ENCODE data around the gene HERC5. TPM values are rescaled to one million over a fixed set of nuclear protein-coding genes. Genes with fewer than 3 reads are reported as not detected.

Gene HERC5
- total RNA-seq, 1 donor from 2014 or later = 23.0 TPM

GRCh38 chr4:88449290-88449689 is 7.6 kb upstream of the HERC5 start:
- no peaks in the 10 kb centered on the region for H3K79me2 ChIP-seq (ENCODE audit: insufficient read depth, low read length)
- H3K4me3 ChIP-seq (ENCODE audit: insufficient read depth, low read depth, low read length) = no peak overlapping the region
- Mint-ChIP-seq H3K27me3 (ENCODE audit: low read depth, unreplicated experiment) (no peaks in the 10 kb centered on the region), H3K9me3 (ENCODE audit: unreplicated experiment) (peaks cover 2% of the 10 kb centered on the region), H3K4me1 (ENCODE audit: low read depth, unreplicated experiment) (peaks cover 3% of the 10 kb centered on the region), H3K4me3 (ENCODE audit: unreplicated experiment) (no peak overlapping the region), H3K27ac (ENCODE audit: unreplicated experiment) (no peak overlapping the region), H3K36me3 (ENCODE audit: low read depth, unreplicated experiment) (peaks cover 3% of the 10 kb centered on the region)
- no peaks in the 10 kb centered on the region for H3K36me3 ChIP-seq (ENCODE audit: insufficient read depth, low read length)
- H3K4me2 ChIP-seq (ENCODE audit: low read length) = no peak overlapping the region
- DNase-seq (ENCODE audit: low read depth) (no peak), FAIRE-seq (no peak)
- TF ChIP-seq, protein P1, sequence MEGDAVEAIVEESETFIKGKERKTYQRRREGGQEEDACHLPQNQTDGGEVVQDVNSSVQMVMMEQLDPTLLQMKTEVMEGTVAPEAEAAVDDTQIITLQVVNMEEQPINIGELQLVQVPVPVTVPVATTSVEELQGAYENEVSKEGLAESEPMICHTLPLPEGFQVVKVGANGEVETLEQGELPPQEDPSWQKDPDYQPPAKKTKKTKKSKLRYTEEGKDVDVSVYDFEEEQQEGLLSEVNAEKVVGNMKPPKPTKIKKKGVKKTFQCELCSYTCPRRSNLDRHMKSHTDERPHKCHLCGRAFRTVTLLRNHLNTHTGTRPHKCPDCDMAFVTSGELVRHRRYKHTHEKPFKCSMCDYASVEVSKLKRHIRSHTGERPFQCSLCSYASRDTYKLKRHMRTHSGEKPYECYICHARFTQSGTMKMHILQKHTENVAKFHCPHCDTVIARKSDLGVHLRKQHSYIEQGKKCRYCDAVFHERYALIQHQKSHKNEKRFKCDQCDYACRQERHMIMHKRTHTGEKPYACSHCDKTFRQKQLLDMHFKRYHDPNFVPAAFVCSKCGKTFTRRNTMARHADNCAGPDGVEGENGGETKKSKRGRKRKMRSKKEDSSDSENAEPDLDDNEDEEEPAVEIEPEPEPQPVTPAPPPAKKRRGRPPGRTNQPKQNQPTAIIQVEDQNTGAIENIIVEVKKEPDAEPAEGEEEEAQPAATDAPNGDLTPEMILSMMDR (IDR thresholded peaks at IDR 0.05; ENCODE audit: insufficient read depth, low read depth, low read length) = no peak
- TF ChIP-seq EZH2 (IDR thresholded peaks at IDR 0.05; ENCODE audit: insufficient read depth, low read length) = no peak
- no peak overlapping the region for H3K27ac ChIP-seq (ENCODE audit: low read depth, low read length)
- H2AFZ ChIP-seq (ENCODE audit: low read depth, low read length) = no peak overlapping the region
- H3K4me1 ChIP-seq (ENCODE audit: insufficient read depth, low read length) = no peaks in the 10 kb centered on the region
- H3K9ac ChIP-seq (ENCODE audit: low read length) = no peak overlapping the region
- H3K9me3 ChIP-seq (ENCODE audit: insufficient read depth, low read depth, low read length) = no peaks in the 10 kb centered on the region
- no peaks in the 10 kb centered on the region for H4K20me1 ChIP-seq (ENCODE audit: insufficient read depth, low read length)
- no peaks in the 10 kb centered on the region for H3K27me3 ChIP-seq (ENCODE audit: insufficient read depth, low read length)

DNA sequence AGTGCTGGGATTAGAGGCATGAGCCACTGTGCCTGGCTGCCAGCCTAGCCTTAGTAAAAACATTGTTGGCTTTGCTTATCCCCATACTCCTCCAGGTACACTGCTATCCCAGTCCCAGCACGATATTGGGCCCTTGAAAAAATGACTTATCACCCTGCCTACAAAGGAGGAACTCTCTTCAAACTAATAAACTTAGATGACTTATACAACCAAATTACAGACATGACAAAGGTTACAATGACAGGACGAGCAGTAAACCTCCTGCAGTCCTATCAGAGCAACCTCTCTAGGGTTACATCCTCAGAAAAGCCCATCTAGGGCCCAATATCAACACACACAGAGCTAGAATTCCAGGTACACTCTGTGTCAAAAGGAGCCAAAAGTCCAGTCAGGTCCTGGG is 5.7 kb upstream of the HERC5 start:
- Histone ChIP-seq H3K27ac (ENCODE audit: low read depth, low read length) (no peak overlapping the region), H3K9me3 (ENCODE audit: insufficient read depth, low read depth, low read length) (no peaks in the 10 kb centered on the region), H3K4me1 (ENCODE audit: insufficient read depth, low read length) (no peaks in the 10 kb centered on the region), H3K4me3 (ENCODE audit: insufficient read depth, low read depth, low read length) (no peak overlapping the region), H3K27me3 (ENCODE audit: insufficient read depth, low read length) (no peaks in the 10 kb centered on the region), H2AFZ (ENCODE audit: low read depth, low read length) (no peak overlapping the region), H3K4me2 (ENCODE audit: low read length) (no peak overlapping the region), H3K79me2 (ENCODE audit: insufficient read depth, low read length) (no peaks in the 10 kb centered on the region), H4K20me1 (ENCODE audit: insufficient read depth, low read length) (no peaks in the 10 kb centered on the region), H3K36me3 (ENCODE audit: insufficient read depth, low read length) (no peaks in the 10 kb centered on the region), H3K9ac (ENCODE audit: low read length) (no peak overlapping the region)
- Mint-ChIP-seq H3K4me3 (ENCODE audit: unreplicated experiment) (no peak overlapping the region), H3K27ac (ENCODE audit: unreplicated experiment) (no peak overlapping the region), H3K9me3 (ENCODE audit: unreplicated experiment) (peaks cover 2% of the 10 kb centered on the region), H3K27me3 (ENCODE audit: low read depth, unreplicated experiment) (no peaks in the 10 kb centered on the region), H3K36me3 (ENCODE audit: low read depth, unreplicated experiment) (peaks cover 3% of the 10 kb centered on the region), H3K4me1 (ENCODE audit: low read depth, unreplicated experiment) (peaks cover 9% of the 10 kb centered on the region)
- no peak for TF ChIP-seq EZH2 (IDR thresholded peaks at IDR 0.05; ENCODE audit: insufficient read depth, low read length)
- TF ChIP-seq, protein P1 (IDR thresholded peaks at IDR 0.05; ENCODE audit: insufficient read depth, low read depth, low read length) = no peak
- DNase-seq (ENCODE audit: low read depth) = no peak
- FAIRE-seq = no peak

- Histone ChIP-seq H3K9me3 (ENCODE audit: insufficient read depth, low read depth, low read length) (no peaks in the 10 kb centered on the region), H3K79me2 (ENCODE audit: insufficient read depth, low read length) (no peaks in the 10 kb centered on the region), H2AFZ (ENCODE audit: low read depth, low read length) (no peak overlapping the region), H3K9ac (ENCODE audit: low read length) (no peak overlapping the region), H3K27ac (ENCODE audit: low read depth, low read length) (no peak overlapping the region), H3K4me3 (ENCODE audit: insufficient read depth, low read depth, low read length) (no peak overlapping the region), H3K4me1 (ENCODE audit: insufficient read depth, low read length) (no peaks in the 10 kb centered on the region), H3K36me3 (ENCODE audit: insufficient read depth, low read length) (no peaks in the 10 kb centered on the region), H4K20me1 (ENCODE audit: insufficient read depth, low read length) (no peaks in the 10 kb centered on the region), H3K4me2 (ENCODE audit: low read length) (no peak overlapping the region), H3K27me3 (ENCODE audit: insufficient read depth, low read length) (peaks cover 3% of the 10 kb centered on the region)
- Mint-ChIP-seq H3K4me1 (ENCODE audit: low read depth, unreplicated experiment) (peaks cover 9% of the 10 kb centered on the region), H3K9me3 (ENCODE audit: unreplicated experiment) (peaks cover 4% of the 10 kb centered on the region), H3K36me3 (ENCODE audit: low read depth, unreplicated experiment) (peaks cover 6% of the 10 kb centered on the region), H3K4me3 (ENCODE audit: unreplicated experiment) (no peak overlapping the region), H3K27me3 (ENCODE audit: low read depth, unreplicated experiment) (peaks cover 3% of the 10 kb centered on the region), H3K27ac (ENCODE audit: unreplicated experiment) (no peak overlapping the region)
- no peak for FAIRE-seq
- no peak for TF ChIP-seq EZH2 (IDR thresholded peaks at IDR 0.05; ENCODE audit: insufficient read depth, low read length)
- TF ChIP-seq, protein P1 (IDR thresholded peaks at IDR 0.05; ENCODE audit: insufficient read depth, low read depth, low read length) = no peak
- DNase-seq (ENCODE audit: low read depth) = no peak
Observed at GRCh38 chr4:88452912-88453311, 4.0 kb upstream of the HERC5 start.
